GM18511 (cell line): ENCODE measurements around the gene LYZL2.
A peak's percentile ranks its signal among the peaks of the same experiment; 100 is the strongest.
"Not testable (repeated sequence)": the region's sequence is repeated elsewhere in the genome, so short reads cannot be mapped to it uniquely, and the experiment has no call there.

Experiments
- ATAC-seq: cut with Tn5 transposase; IDR thresholded peaks from one replicate; pipeline ENCODE4 v1.9.1; 2021; ENCODE audit warnings: mild to moderate bottlenecking, moderate library complexity; ENCODE audit not compliant: unreplicated experiment

Gene LYZL2

DNA sequence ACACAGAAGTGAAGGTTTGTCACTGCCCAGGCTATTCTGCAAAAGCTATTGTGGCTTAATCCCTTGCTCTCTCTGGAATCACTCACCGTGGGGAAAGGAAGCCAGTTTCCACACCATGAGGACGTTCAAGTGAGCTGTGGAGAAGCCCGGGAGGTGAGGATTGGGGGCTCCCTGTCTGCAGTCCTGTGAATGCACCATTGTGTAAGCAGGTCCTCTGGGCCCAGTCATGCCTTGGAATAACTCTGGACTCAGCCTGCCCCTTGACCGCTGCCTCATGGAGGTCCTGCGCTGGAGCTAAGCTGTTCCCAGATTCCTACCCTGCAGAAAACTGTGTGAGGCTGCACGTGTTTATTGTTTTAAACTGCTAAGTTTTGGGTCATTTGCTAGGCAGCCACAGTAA lies 33.5 kb downstream of the LYZL2 start:
- no peak for ATAC-seq

GRCh38 chr10:30594077-30594476 lies 35.5 kb downstream of the LYZL2 start:
- no peak for ATAC-seq

DNA sequence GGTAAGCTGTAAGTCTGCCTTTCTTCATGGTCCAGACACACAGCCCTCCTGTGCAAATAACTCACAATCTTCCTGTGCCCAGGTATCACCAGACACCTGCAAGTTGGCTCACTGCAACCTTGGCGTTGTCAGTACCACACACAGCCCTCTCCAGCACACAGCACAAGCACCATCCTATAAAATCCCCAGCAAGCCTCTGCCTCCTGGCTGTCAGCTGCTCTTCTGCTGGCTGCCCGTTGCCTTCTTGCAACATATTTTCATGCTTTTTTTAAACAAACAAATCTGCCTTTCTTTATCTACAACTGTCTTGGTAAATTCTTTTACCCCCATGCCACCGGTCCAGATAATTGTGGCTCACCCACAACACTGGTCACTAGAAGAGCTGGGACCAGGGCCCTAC lies 36.8 kb downstream of the LYZL2 start:
- ATAC-seq: not testable (repeated sequence)

DNA sequence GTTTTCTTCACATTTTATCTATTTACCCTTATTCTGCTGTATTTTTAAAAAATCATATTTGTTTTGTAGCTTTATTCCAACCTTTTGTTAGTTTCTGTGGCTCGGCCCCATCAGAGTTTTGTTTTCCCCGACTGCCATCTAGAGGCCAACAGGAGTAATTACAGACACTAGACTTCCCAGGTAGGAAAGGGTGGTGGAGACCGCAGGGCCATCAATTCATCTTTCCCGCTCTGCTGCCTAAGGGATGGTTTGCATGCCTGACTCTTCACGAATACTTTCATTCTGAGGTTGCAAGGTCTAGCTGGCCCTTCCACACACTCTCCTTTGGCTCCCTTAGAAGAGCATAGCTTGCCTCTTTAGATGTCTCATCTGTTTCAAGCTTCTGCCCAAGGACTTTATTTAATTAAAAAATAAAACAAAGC lies 38.3 kb downstream of the LYZL2 start:
- ATAC-seq: no peak

- no peak for ATAC-seq
Measured at GRCh38 chr10:30589441-30589840, 40.1 kb downstream of the LYZL2 start.

DNA sequence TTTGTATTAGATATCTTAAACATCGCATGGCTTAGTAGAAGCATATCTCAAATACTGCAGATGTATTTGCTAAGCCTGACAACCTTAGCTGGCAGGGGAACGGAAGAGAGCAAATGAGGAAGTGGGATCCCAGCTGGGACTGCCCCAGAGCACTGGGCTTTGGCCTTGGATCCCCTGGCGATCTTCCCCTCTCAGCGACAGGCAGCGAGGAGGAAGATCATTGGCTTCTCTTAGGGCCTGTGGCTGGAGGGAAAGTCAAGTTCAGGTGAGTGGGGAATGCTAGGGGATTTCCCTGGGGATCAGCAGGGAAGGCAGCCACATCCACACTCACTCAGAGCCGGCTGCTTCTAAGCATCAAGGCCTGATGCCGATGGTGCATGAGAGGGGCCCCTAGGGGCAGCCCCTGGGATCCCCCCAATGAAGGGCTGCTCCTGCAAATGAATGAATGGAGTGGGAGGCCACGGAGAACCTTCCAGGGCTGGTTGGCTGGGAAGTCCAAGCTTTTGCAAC lies 42.0 kb downstream of the LYZL2 start:
- ATAC-seq: peak; percentile 84

DNA sequence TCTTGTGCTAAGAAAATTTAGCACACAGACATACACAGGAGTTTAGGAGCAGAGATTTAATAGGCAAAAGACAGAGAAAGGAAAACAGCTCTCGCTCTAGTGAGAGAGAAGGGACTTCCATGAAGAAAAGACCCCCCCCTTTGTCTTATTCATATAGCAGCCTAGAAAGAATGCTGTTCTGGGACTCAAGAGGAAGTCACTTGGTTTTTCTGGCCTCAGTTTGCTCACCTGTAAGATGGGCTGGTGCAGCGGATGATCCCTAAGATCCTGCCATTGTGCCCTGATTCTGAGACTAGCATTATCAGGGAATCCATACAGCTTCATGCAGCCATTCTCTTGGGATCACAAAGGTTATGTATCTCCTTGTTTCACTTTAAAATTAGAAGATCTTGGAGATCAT lies 42.7 kb downstream of the LYZL2 start:
- ATAC-seq: no peak

DNA sequence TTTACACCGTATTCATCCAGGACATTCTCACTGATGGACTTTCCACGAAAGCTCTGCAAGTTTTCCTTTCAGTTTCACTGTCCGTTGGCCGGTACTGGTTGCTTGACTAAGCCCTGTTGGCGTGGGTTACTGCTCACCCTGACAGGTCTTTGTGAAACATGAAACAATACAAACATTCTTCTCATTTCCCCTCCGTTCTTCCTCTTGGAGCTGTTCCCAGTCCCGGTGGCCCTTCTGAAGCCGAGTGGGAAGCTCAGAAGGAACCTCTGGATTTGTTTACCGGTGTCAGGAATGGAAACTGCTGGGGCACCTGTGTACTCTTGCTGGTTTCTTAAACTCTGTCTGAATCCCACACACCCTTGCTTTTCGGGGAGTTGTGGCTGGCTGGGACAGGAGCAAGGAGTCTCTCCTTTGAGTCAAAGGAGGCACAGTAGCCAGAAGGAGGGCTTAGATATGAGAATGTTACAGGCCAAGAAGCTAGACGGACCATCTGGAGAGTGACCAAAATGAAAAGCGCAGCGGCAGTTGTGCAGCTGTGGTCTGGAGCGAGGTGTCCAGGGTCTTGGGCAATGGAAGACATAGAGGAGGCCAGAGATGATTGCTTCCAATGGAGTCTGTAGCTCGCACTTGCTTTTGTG lies 45.7 kb downstream of the LYZL2 start:
- peak; percentile 68 for ATAC-seq

GRCh38 chr10:30581779-30582380 lies 47.7 kb downstream of the LYZL2 start:
- no peak for ATAC-seq

GRCh38 chr10:30580676-30581075 lies 48.9 kb downstream of the LYZL2 start:
- no peak for ATAC-seq

DNA sequence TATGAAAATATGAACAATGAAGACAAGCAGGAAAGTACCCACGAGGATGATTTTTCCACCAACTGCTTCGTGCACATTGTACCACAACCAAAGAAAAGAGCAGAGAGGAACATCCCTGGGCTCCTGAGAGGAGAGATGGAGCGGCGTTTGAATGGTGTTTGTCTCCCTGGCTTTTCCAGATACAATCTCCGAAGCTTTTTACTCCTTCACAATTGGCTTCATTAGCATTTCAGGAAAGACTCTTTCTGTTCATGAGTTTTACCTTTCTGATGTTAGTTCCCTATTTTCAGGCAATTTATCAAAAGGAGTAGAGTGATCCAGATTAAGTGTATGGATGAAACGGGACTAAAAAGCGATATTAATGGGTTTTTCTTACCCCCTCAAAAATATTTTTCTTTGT lies 49.3 kb downstream of the LYZL2 start:
- ATAC-seq: no peak

GRCh38 chr10:30579574-30579973 lies 50.0 kb downstream of the LYZL2 start:
- no peak for ATAC-seq

DNA sequence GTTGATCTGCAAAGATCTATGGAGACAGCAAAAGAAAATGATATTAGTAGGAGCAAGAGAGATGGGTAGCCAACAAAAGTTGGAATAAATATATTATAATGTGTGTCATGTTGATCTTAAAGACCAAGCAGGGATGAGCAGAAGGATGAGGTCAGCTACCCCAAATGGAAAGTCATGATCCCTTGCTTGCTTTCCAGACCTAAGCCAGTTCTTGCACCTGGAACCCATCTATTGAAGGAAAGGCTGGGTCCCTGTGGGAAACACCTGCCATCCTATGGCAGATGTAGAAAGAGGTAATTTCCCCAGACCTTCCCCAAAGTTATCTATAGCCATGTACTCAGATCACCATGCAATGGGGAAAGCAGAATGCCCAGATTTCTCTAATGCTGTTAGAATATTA lies 52.5 kb downstream of the LYZL2 start:
- ATAC-seq: no peak

DNA sequence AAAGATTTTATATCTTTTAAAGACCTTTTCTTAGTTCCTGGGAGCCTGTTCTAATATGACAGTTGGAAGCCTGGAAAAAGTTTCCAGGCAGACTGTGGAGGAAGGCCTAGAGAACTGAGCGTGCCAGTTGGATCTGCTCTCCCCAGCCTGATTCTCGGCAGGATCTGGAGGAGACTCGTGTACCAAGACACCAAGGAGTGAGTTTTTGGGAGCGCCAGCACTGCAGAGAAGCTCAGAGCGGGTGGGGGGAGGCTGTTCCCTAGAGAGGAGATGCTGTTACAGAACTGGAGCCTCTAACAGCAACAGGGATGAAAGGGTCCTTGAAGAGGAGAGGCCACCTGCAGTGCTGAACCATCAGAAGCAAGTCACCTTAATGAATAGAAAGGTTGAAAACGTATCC lies 52.9 kb downstream of the LYZL2 start:
- no peak for ATAC-seq

DNA sequence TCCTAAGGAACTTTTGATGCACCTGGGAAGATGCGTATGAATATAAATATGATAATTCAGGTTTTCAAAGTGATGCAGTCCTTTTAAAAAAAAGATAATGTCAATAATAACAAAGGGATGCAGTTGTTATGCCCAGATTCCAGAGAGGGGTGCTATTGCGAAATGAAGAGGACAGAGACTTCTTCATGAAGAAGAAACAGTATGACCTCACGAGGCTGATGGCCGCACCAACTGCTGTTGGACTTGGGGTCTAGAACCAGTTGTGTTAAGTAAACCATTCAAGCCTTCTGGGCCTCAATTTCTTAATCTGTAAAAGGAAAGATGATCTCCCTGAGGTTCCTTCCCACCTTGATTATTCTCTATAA lies 55.1 kb downstream of the LYZL2 start:
- no peak for ATAC-seq

- ATAC-seq: no peak
Measured at GRCh38 chr10:30573721-30574431, 55.7 kb downstream of the LYZL2 start.

DNA sequence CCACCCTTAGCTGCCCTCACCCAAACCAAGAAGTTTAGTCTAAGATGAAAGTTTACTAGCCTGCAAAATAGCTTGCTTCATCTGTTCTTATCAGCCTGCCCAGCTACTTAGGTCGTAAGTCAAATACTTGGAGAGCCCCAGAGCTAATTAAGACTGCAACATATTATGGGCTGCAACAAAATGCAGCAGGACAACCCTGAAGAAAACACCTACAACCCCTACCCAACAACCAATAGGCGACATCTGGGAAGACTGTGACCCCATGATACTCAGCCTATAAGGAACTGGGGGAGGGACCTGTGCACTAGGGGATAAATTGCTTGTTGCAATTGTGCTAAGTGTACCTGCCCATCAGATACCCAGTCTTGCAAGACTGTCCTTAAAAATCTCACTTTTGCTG lies 64.1 kb downstream of the LYZL2 start:
- no peak for ATAC-seq

DNA sequence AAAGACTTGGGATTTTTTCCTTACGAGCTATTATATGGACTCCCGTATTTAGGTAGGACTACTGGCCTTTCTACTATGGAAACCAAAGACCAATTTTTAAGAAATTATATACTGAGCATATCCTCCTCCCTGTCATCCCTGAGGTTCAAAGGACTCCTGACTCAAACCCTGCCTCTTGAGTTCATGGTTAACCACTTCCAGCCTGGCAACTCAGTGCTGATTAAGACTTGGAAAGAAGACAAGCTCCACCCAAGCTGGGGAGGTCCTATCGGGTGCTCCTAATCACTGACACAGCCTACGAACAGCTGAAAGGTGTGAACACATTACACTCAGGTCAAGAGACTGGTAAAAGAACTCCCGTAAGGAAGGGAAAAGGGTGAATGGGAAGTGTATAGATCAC lies 66.8 kb downstream of the LYZL2 start:
- ATAC-seq: no peak
